ENCODE results near the gene ITGAL.

DNA sequence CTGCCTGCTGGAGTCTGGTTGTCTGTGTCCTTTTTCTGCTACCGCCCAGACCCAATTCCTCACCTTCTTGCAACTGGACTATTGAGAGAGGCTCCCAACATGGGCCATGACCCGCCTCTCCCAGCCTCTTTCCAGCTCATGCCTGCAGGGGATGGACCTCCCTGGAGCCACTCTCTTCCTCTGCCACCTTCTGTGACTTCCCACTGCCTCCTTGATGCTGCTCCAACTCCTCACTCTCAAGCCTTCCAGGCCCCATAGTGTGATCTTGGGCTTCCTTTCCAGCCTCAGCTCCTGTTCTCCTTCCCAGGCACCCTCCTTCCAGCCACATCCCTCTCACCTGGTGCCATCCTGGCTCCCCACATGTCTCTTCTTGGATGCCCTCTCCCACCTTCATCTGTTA is 42.7 kb downstream of the ITGAL start:
- no peak for TF ChIP-seq ZFX (IDR thresholded peaks at IDR 0.05)
- TF ChIP-seq, protein P1, sequence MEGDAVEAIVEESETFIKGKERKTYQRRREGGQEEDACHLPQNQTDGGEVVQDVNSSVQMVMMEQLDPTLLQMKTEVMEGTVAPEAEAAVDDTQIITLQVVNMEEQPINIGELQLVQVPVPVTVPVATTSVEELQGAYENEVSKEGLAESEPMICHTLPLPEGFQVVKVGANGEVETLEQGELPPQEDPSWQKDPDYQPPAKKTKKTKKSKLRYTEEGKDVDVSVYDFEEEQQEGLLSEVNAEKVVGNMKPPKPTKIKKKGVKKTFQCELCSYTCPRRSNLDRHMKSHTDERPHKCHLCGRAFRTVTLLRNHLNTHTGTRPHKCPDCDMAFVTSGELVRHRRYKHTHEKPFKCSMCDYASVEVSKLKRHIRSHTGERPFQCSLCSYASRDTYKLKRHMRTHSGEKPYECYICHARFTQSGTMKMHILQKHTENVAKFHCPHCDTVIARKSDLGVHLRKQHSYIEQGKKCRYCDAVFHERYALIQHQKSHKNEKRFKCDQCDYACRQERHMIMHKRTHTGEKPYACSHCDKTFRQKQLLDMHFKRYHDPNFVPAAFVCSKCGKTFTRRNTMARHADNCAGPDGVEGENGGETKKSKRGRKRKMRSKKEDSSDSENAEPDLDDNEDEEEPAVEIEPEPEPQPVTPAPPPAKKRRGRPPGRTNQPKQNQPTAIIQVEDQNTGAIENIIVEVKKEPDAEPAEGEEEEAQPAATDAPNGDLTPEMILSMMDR (conservative IDR thresholded peaks at IDR 0.05) = no peak
